Panc1 (cell line): ENCODE measurements around the gene RGS6. TPM values are rescaled to one million over a fixed set of nuclear protein-coding genes. Genes with fewer than 3 reads are reported as not detected.

ENCODE experiments used
- ATAC-seq: fragments of 200-7000 bp; cut with Tn5 transposase; 2 replicates; pipeline ENCODE4 v1.9.1; 2020; ENCODE audit warnings: mild to moderate bottlenecking, moderate library complexity
- BruUV-seq: library from RNA; stranded (reverse); fragments of 400-500 nt; replicated peaks from 2 replicates; lab custom pipeline; 2021; lab: Mats Ljungman, UMichigan
- CTCF ChIA-PET: fragments of 300-600 bp; sonication (Branson Sonifier 250); formaldehyde crosslinking; loops from one replicate; lab custom pipeline; 2022; ENCODE audit warnings: antibody characterized with exemption; lab: Charles Lee
- POLR2A ChIA-PET: fragments of 300-600 bp; sonication (Branson Sonifier 250); formaldehyde crosslinking; loops from one replicate; lab custom pipeline; 2022; ENCODE audit warnings: antibody characterized with exemption; lab: Charles Lee
- DNase-seq: peaks from one replicate; pipeline ENCODE4 v3.0.0-alpha.2; 2010; ENCODE audit warnings: low read depth, low spot score
- H3K27ac ChIP-seq: 2 replicates; pipeline ENCODE4 v1.5.1; 2011; ENCODE audit warnings: mild to moderate bottlenecking, low read length, inconsistent platforms
- H3K27me3 ChIP-seq: fragments of 200-500 bp; sonication (Bioruptor generic); 2 replicates; pipeline ENCODE4 v1.6.0; 2014; ENCODE audit warnings: low read length, inconsistent platforms; ENCODE audit not compliant: control insufficient read depth, insufficient read depth
- H3K36me3 ChIP-seq: fragments of 200-500 bp; sonication (Bioruptor generic); 2 replicates; pipeline ENCODE4 v1.5.1; 2014; ENCODE audit warnings: inconsistent platforms, mild to moderate bottlenecking, low read length, moderate library complexity; ENCODE audit not compliant: control insufficient read depth, insufficient read depth
- H3K4me1 ChIP-seq: 2 replicates; pipeline ENCODE4 v1.5.1; 2011; ENCODE audit warnings: inconsistent platforms, mild to moderate bottlenecking, low read length, moderate library complexity; ENCODE audit not compliant: control insufficient read depth, insufficient read depth
- H3K4me3 ChIP-seq, 2 experiments: 2 replicates each; pipeline ENCODE4 v1.5.1; 2011 to 2012; ENCODE audit warnings: low read depth in 2 of 2, low read length in 2 of 2, mild to moderate bottlenecking in 2 of 2, inconsistent platforms in 1 of 2, moderate library complexity in 1 of 2
- H3K9me3 ChIP-seq: fragments of 200-500 bp; sonication (Bioruptor generic); 2 replicates; pipeline ENCODE4 v1.5.1; 2014; ENCODE audit warnings: low read depth, mild to moderate bottlenecking, inconsistent platforms, low read length, moderate library complexity; ENCODE audit not compliant: control insufficient read depth, insufficient read depth
- CTCF ChIP-seq: fragments of 450-650 bp; IDR thresholded peaks from 2 replicates; pipeline ENCODE4 v1.5.1; 2017; ENCODE audit warnings: mild to moderate bottlenecking
- POLR2AphosphoS5 ChIP-seq: IDR thresholded peaks from 2 replicates; pipeline ENCODE4 v1.6.1; 2012; ENCODE audit warnings: mild to moderate bottlenecking, low read depth, low read length, moderate library complexity
- REST ChIP-seq, 2 experiments: IDR thresholded peaks; 2 replicates each; pipeline ENCODE4 v1.6.1; 2011 to 2012; ENCODE audit warnings: low read depth in 2 of 2, control low read depth in 1 of 2, low read length in 1 of 2, mild to moderate bottlenecking in 1 of 2, moderate library complexity in 1 of 2; ENCODE audit not compliant: insufficient read depth in 1 of 2
- SIN3A ChIP-seq: IDR thresholded peaks from 2 replicates; pipeline ENCODE4 v1.6.1; 2012; ENCODE audit warnings: low read depth, mild to moderate bottlenecking, low read length, moderate library complexity, borderline replicate concordance; ENCODE audit not compliant: insufficient read depth
- TCF7L2 ChIP-seq: IDR thresholded peaks from 2 replicates; pipeline ENCODE4 v1.6.1; 2011; ENCODE audit warnings: mild to moderate bottlenecking, low read depth, low read length, inconsistent platforms
- in situ Hi-C: cut with HindIII; loops from 2 replicates; pipeline ENCODE4 v1.10.0; 2016; ENCODE audit warnings: low sequenced_read_pairs, low pct_unique_long_range_greater_than_20kb
- intact Hi-C: fragments of 100-400 bp; cut with micrococcal nuclease; formaldehyde crosslinking; loops from one replicate; pipeline ENCODE4 v1.10.0; 2022; ENCODE audit not compliant: unreplicated experiment
- total RNA-seq: library from RNA; stranded (reverse); gene quantifications from one replicate; pipeline ENCODE4 v1.2.1, GENCODE V29; 2021; ENCODE audit not compliant: unreplicated experiment

RGS6 gene
- total RNA-seq, 1 experiment from 2014 or later: not detected

DNA sequence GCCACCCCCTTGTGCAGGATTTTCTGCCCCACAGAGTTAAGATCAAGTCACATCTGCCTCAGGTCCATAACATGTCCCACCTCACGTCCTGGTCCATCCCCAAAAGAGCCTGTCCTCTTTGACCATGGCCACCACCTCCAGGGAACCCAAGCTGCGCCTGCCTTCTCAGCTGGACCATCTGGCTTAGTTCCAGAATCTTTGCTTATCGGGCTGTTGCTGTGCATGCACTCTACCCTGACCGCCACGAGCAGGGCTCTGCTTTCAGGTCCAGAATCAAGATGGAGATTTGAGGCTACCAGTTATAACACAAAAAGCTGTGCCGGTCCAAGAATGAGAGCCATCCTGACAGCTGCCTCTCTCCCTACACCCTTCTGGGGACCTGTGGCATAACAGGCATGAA lies 635.0 kb downstream of the RGS6 start:
- TF ChIP-seq CTCF: no peak
- no peak for TF ChIP-seq SIN3A
- no peak for TF ChIP-seq REST (IDR thresholded peaks at IDR 0.05; ENCODE audit: insufficient read depth in 1 of 2, low read depth in 2 of 2, low read length in 1 of 2)
- TF ChIP-seq TCF7L2: no peak
- TF ChIP-seq POLR2AphosphoS5: no peak
- BruUV-seq: no TSS peak

DNA sequence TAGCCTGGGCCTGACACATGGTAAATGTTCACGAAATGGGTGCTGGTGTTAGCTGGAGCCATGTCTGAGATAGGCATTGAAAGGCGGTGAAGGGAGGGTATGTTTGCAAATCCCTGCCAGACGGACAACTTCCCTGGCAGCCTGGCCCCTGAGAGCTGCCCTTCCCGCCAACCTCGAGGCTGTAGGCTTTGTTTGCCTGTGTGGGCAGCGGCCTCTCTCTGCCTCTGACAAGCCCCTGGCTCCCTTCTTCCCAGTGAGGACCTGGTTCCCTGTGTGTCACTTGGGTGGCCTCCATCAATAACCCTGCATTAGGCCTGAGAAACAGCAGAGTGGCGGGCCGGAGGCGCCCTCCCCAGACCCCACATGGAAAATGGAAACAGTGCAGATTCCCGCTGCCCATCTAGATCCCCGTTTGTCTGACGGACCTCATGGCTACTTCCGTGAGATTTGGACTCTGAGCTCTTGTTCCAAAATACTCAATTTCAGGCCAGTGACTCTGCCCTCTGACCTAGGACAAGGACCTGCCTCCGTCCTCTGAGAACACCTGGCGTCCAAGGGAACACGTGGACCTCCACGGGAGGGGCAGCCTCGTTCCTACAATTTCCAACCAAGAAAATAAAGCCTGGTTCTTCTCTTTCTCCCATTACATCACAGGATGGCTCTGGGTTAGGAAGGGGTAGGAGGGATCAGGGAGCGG lies 636.2 kb downstream of the RGS6 start:
- in situ Hi-C loops (no loop called here), intact Hi-C loops (no loop called here)
- POLR2A ChIA-PET: no interaction called here
- DNase-seq: no peak
- CTCF ChIA-PET: no interaction called here
- no peak overlapping the region for H3K27ac ChIP-seq
- no peaks in the 10 kb centered on the region for H3K9me3 ChIP-seq
- H3K4me3 ChIP-seq: no peak overlapping the region
- H3K4me1 ChIP-seq: no peaks in the 10 kb centered on the region
- TF ChIP-seq SIN3A (no peak), REST (IDR thresholded peaks at IDR 0.05; ENCODE audit: insufficient read depth in 1 of 2, low read depth in 2 of 2, low read length in 1 of 2) (no peak), POLR2AphosphoS5 (no peak), CTCF (no peak), TCF7L2 (no peak)
- ATAC-seq: no peak
- BruUV-seq: no TSS peak
- no peaks in the 10 kb centered on the region for H3K36me3 ChIP-seq
- H3K27me3 ChIP-seq: no peaks in the 10 kb centered on the region

More for the DNA sequence above, 635.0 kb downstream of the RGS6 start:
- H3K4me3 ChIP-seq: no peak overlapping the region
- in situ Hi-C loops: no loop called here
- intact Hi-C loops: no loop called here
- ATAC-seq (no peak), DNase-seq (no peak)
- no peaks in the 10 kb centered on the region for H3K27me3 ChIP-seq
- no peaks in the 10 kb centered on the region for H3K36me3 ChIP-seq
- no peaks in the 10 kb centered on the region for H3K4me1 ChIP-seq
- ChIA-PET CTCF (no interaction called here), POLR2A (no interaction called here)
- no peak overlapping the region for H3K27ac ChIP-seq
- H3K9me3 ChIP-seq: no peaks in the 10 kb centered on the region
